ENCODE measurements around the gene ETV7.
A peak's percentile ranks its signal among the peaks of the same experiment; 100 is the strongest.

Gene ETV7

GRCh38 chr6:36336208-36336710 is 51.2 kb downstream of the ETV7 start:
- no peaks in the 10 kb centered on the region for H3K36me3 ChIP-seq (ENCODE audit: control insufficient read depth, insufficient read depth, low read length)
- no peak overlapping the region for H4K5ac ChIP-seq (ENCODE audit: low read length)
- H3K4ac ChIP-seq (ENCODE audit: low read depth, low read length), result no peak overlapping the region
- H3K4me2 ChIP-seq (ENCODE audit: low read length), result no peak overlapping the region
- no peak overlapping the region for H4K8ac ChIP-seq (ENCODE audit: low read depth, low read length)
- H3K27ac ChIP-seq (ENCODE audit: low read depth, low read length), result no peak overlapping the region
- no peak overlapping the region for H3K23ac ChIP-seq (ENCODE audit: low read length)
- H3K18ac ChIP-seq (ENCODE audit: low read length), result no peak overlapping the region
- WGBS (ENCODE audit: extremely low coverage, insufficient coverage, low lambda C conversion rate), result no CpG with 5 or more reads among the region's 5 CpGs
- H3K4me3 ChIP-seq (ENCODE audit: low read length), result no peak overlapping the region
- H2BK5ac ChIP-seq (ENCODE audit: low read length), result no peak overlapping the region
- no peak overlapping the region for H2BK15ac ChIP-seq (replicated peaks; ENCODE audit: low read depth)
- no peaks in the 10 kb centered on the region for H3K79me2 ChIP-seq (ENCODE audit: control insufficient read depth, insufficient read depth, low read length)
- H2BK120ac ChIP-seq (ENCODE audit: low read depth, low read length), result no peak overlapping the region
- H3K79me1 ChIP-seq (ENCODE audit: low read length), result no peaks in the 10 kb centered on the region
- no peak overlapping the region for H2AK5ac ChIP-seq (ENCODE audit: low read length)
- no peak overlapping the region for H3K56ac ChIP-seq (ENCODE audit: low read length)
- H3K4me1 ChIP-seq (ENCODE audit: control insufficient read depth, low read depth, low read length), result no peaks in the 10 kb centered on the region
- DNase-seq, result no peak
- H3K9ac ChIP-seq (ENCODE audit: low read length), result no peak overlapping the region
- peaks cover 3% of the 10 kb centered on the region for H3K27me3 ChIP-seq (ENCODE audit: insufficient read depth, low read length, poor library complexity)

DNA sequence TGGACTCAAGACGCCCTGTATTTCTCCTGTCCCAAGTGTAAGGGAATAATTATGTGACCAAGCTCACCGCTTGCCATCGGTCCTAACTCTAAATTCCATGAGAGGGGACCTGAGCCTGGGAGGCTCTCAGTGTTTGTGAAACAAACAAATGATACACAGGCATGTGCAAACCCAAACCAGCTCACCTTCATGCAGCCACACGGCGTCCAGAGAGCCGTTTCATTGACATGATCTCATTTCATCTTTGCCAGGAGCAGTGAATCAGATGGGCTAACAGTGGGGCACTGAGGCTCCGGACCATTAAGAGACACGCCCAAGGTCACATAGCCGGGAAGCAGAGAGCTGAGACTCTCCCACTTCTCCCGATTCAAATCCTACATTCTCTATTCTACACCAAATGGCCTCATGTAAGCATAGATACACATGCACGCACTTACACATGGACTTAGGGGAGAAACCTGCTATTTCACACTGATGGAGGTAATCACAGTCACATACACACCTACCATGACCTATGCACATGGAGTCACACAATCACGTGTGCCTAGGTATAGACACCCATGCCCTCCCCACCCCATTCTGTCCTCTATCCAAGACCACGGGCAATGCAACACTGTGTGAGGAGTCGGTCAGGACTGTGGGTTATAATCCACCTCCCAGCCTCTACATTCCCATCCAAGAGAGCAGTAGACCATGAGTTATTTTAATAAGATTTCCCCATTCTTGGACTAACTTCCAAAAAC is 51.8 kb downstream of the ETV7 start:
- no peak overlapping the region for H2AK5ac ChIP-seq (ENCODE audit: low read length)
- no peak overlapping the region for H3K4ac ChIP-seq (ENCODE audit: low read depth, low read length)
- H3K79me2 ChIP-seq (ENCODE audit: control insufficient read depth, insufficient read depth, low read length), result no peaks in the 10 kb centered on the region
- no peaks in the 10 kb centered on the region for H3K79me1 ChIP-seq (ENCODE audit: low read length)
- no peaks in the 10 kb centered on the region for H3K36me3 ChIP-seq (ENCODE audit: control insufficient read depth, insufficient read depth, low read length)
- H3K4me1 ChIP-seq (ENCODE audit: control insufficient read depth, low read depth, low read length), result no peaks in the 10 kb centered on the region
- H3K27ac ChIP-seq (ENCODE audit: low read depth, low read length), result no peak overlapping the region
- H3K56ac ChIP-seq (ENCODE audit: low read length), result no peak overlapping the region
- H2BK15ac ChIP-seq (replicated peaks; ENCODE audit: low read depth), result no peak overlapping the region
- no peak overlapping the region for H2BK120ac ChIP-seq (ENCODE audit: low read depth, low read length)
- H3K4me3 ChIP-seq (ENCODE audit: low read length), result no peak overlapping the region
- H3K27me3 ChIP-seq (ENCODE audit: insufficient read depth, low read length, poor library complexity), result peaks cover 3% of the 10 kb centered on the region
- no peak overlapping the region for H2BK5ac ChIP-seq (ENCODE audit: low read length)
- H3K9ac ChIP-seq (ENCODE audit: low read length), result no peak overlapping the region
- no peak overlapping the region for H4K5ac ChIP-seq (ENCODE audit: low read length)
- no peak overlapping the region for H3K18ac ChIP-seq (ENCODE audit: low read length)
- no peak overlapping the region for H4K8ac ChIP-seq (ENCODE audit: low read depth, low read length)
- no peak overlapping the region for H3K23ac ChIP-seq (ENCODE audit: low read length)
- no CpG with 5 or more reads among the region's 14 CpGs for WGBS (ENCODE audit: extremely low coverage, insufficient coverage, low lambda C conversion rate)
- H3K4me2 ChIP-seq (ENCODE audit: low read length), result no peak overlapping the region
- no peak for DNase-seq

- Histone ChIP-seq H3K36me3 (ENCODE audit: control insufficient read depth, insufficient read depth, low read length) (no peaks in the 10 kb centered on the region), H3K23ac (ENCODE audit: low read length) (no peak overlapping the region), H2BK15ac (replicated peaks; ENCODE audit: low read depth) (no peak overlapping the region), H3K18ac (ENCODE audit: low read length) (no peak overlapping the region), H3K9ac (ENCODE audit: low read length) (no peak overlapping the region), H3K4me2 (ENCODE audit: low read length) (no peak overlapping the region), H3K79me1 (ENCODE audit: low read length) (no peaks in the 10 kb centered on the region), H4K8ac (ENCODE audit: low read depth, low read length) (no peak overlapping the region), H3K56ac (ENCODE audit: low read length) (no peak overlapping the region), H3K27ac (ENCODE audit: low read depth, low read length) (no peak overlapping the region), H4K5ac (ENCODE audit: low read length) (no peak overlapping the region), H3K4ac (ENCODE audit: low read depth, low read length) (no peak overlapping the region), H2BK5ac (ENCODE audit: low read length) (no peak overlapping the region), H2BK120ac (ENCODE audit: low read depth, low read length) (no peak overlapping the region), H3K27me3 (ENCODE audit: insufficient read depth, low read length, poor library complexity) (peaks cover 2% of the 10 kb centered on the region), H3K4me3 (ENCODE audit: low read length) (no peak overlapping the region), H2AK5ac (ENCODE audit: low read length) (no peak overlapping the region), H3K4me1 (ENCODE audit: control insufficient read depth, low read depth, low read length) (peaks cover 1% of the 10 kb centered on the region), H3K79me2 (ENCODE audit: control insufficient read depth, insufficient read depth, low read length) (no peaks in the 10 kb centered on the region)
- no CpG with 5 or more reads among the region's 14 CpGs for WGBS (ENCODE audit: extremely low coverage, insufficient coverage, low lambda C conversion rate)
- no peak for DNase-seq
Observed at GRCh38 chr6:36334832-36335459, 52.5 kb downstream of the ETV7 start.

GRCh38 chr6:36333931-36334725 is 53.3 kb downstream of the ETV7 start:
- no peak overlapping the region for H4K5ac ChIP-seq (ENCODE audit: low read length)
- H3K18ac ChIP-seq (ENCODE audit: low read length), result no peak overlapping the region
- WGBS (ENCODE audit: extremely low coverage, insufficient coverage, low lambda C conversion rate), result no CpG with 5 or more reads among the region's 20 CpGs
- H2BK15ac ChIP-seq (replicated peaks; ENCODE audit: low read depth), result no peak overlapping the region
- no peak overlapping the region for H2BK5ac ChIP-seq (ENCODE audit: low read length)
- H3K36me3 ChIP-seq (ENCODE audit: control insufficient read depth, insufficient read depth, low read length), result no peaks in the 10 kb centered on the region
- H3K9ac ChIP-seq (ENCODE audit: low read length), result no peak overlapping the region
- no peaks in the 10 kb centered on the region for H3K79me2 ChIP-seq (ENCODE audit: control insufficient read depth, insufficient read depth, low read length)
- no peak overlapping the region for H3K4me3 ChIP-seq (ENCODE audit: low read length)
- no peak overlapping the region for H3K56ac ChIP-seq (ENCODE audit: low read length)
- peaks cover 2% of the 10 kb centered on the region for H3K4me1 ChIP-seq (ENCODE audit: control insufficient read depth, low read depth, low read length)
- no peak overlapping the region for H2AK5ac ChIP-seq (ENCODE audit: low read length)
- no peak overlapping the region for H3K4ac ChIP-seq (ENCODE audit: low read depth, low read length)
- H3K4me2 ChIP-seq (ENCODE audit: low read length), result no peak overlapping the region
- H2BK120ac ChIP-seq (ENCODE audit: low read depth, low read length), result no peak overlapping the region
- no peaks in the 10 kb centered on the region for H3K79me1 ChIP-seq (ENCODE audit: low read length)
- no peaks in the 10 kb centered on the region for H3K27me3 ChIP-seq (ENCODE audit: insufficient read depth, low read length, poor library complexity)
- no peak overlapping the region for H4K8ac ChIP-seq (ENCODE audit: low read depth, low read length)
- H3K23ac ChIP-seq (ENCODE audit: low read length), result no peak overlapping the region
- H3K27ac ChIP-seq (ENCODE audit: low read depth, low read length), result no peak overlapping the region
- peak; percentile 56 for DNase-seq

DNA sequence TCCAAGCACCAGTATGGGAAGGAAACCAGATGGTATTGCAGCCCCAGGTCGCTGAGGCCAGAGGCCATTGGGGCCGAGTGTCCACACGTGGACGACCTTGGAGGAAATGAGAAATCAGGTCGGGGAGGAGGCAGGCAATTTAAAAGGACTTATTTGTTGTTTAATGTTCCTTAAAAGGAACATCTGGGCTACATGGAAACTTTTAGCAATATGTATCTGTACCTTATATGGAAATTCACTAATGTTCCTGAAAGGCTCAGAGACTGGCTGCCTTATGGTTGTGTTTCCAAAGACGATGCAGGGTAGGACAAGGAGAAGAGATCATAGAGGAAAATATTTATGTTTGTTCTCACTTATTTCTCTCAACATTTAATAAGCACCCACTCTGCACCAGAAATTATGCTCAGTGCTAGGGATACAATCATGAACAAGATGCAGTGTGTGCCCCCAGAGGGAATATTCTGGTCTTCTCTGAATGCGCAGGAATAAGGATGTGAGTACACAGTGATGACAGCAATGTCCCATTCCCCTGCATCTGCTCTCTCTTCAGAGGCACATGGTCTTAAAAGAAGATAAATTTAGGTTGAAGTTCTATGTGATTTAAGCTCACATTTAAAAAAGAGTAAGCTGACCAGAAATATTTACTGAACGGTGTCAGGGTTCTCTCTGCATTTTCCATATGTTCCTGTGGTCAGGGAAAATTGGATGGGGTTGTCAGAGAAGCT is 54.1 kb downstream of the ETV7 start:
- peaks cover 2% of the 10 kb centered on the region for H3K4me1 ChIP-seq (ENCODE audit: control insufficient read depth, low read depth, low read length)
- H3K27me3 ChIP-seq (ENCODE audit: insufficient read depth, low read length, poor library complexity), result no peaks in the 10 kb centered on the region
- no peak for DNase-seq
- H3K23ac ChIP-seq (ENCODE audit: low read length), result no peak overlapping the region
- H2AK5ac ChIP-seq (ENCODE audit: low read length), result no peak overlapping the region
- H3K9ac ChIP-seq (ENCODE audit: low read length), result no peak overlapping the region
- H3K79me1 ChIP-seq (ENCODE audit: low read length), result no peaks in the 10 kb centered on the region
- no peak overlapping the region for H2BK15ac ChIP-seq (replicated peaks; ENCODE audit: low read depth)
- no peak overlapping the region for H2BK5ac ChIP-seq (ENCODE audit: low read length)
- no peaks in the 10 kb centered on the region for H3K36me3 ChIP-seq (ENCODE audit: control insufficient read depth, insufficient read depth, low read length)
- no CpG with 5 or more reads among the region's 8 CpGs for WGBS (ENCODE audit: extremely low coverage, insufficient coverage, low lambda C conversion rate)
- H3K4me2 ChIP-seq (ENCODE audit: low read length), result no peak overlapping the region
- H3K27ac ChIP-seq (ENCODE audit: low read depth, low read length), result no peak overlapping the region
- no peak overlapping the region for H2BK120ac ChIP-seq (ENCODE audit: low read depth, low read length)
- H3K4ac ChIP-seq (ENCODE audit: low read depth, low read length), result no peak overlapping the region
- no peak overlapping the region for H4K8ac ChIP-seq (ENCODE audit: low read depth, low read length)
- H3K56ac ChIP-seq (ENCODE audit: low read length), result no peak overlapping the region
- H3K4me3 ChIP-seq (ENCODE audit: low read length), result no peak overlapping the region
- no peak overlapping the region for H3K18ac ChIP-seq (ENCODE audit: low read length)
- no peak overlapping the region for H4K5ac ChIP-seq (ENCODE audit: low read length)
- no peaks in the 10 kb centered on the region for H3K79me2 ChIP-seq (ENCODE audit: control insufficient read depth, insufficient read depth, low read length)

All from mesendoderm (in vitro differentiated cells).